Right hindlimb (tissue), 1 donor: ENCODE data around the gene NUP50.

Experiments
- DNase-seq: peaks from one replicate; pipeline ENCODE4 v3.0.0-alpha.2; 2018

Gene NUP50

GRCh38 chr22:45196926-45197605 is 33.3 kb downstream of the NUP50 start:
- DNase-seq, result no peak

- DNase-seq, result no peak
These were observed 34.1 kb downstream of the NUP50 start for GRCh38 chr22:45197606-45198462.

- DNase-seq, result no peak
These were observed 34.7 kb downstream of the NUP50 start for GRCh38 chr22:45198463-45198795.

- no peak for DNase-seq
These were observed 36.0 kb downstream of the NUP50 start for GRCh38 chr22:45199723-45200122.

GRCh38 chr22:45200230-45200629 is 36.5 kb downstream of the NUP50 start:
- no peak for DNase-seq

DNA sequence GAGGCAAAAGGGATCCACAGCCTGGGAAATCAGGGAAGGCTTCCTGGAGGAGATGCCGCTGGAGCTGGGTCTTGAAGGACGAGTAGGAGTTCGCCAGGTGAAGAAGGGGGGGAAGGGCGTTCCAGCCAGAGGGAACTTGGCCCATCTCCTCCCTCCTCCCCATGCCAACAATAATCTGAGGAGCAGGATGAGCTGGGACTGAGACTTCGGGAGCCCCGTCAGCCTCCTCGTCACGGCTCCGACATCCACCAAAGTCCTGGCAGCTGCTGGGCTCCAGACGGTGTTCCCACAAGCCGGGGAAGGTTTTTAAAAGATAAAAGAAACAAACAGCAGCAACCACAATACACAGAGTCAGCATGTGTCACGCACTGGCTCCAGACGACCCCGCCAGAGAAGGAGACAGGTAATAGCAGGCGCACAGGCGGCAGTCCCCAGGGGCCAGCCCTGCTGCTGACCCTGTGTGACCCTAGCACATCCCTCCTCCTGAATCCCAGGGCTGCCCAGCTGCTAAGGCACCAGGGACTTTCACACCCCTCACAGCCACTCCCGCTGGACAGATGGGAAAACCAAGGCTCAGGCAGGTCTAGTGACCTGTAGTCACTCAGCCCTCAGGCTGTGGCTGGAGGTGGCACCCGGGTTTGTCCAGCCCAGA is 37.3 kb downstream of the NUP50 start:
- DNase-seq, result no peak

DNA sequence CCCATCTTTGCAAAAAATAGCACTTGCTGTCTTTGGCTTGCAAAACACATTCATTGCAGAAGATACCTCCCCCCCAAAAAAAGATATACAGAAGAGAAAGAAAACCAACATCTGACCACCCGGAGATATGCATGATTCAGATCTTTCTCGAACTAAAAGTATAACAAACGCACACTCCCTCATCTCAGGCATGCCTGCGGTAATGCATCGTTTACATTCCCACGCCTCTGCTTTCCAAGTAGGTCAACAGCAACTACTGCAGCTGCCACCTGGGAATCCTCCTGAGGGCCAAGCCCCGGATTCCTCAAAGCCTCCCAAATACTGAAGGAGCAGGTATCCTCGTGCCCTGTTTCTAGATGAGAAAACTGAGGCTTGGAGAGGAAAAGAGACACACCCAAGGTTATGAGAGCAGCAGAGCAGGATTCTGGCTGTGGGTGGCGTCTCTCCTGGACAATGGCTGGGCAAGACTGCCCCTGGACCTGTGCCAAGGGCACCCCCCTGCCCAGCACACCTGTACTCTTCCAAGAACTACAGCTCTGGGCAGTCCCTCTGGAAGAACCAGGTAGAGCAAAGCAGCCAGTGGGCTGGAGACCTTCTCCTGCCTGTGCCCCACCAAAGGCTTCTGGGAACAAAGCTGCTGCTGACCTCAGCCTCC is 38.1 kb downstream of the NUP50 start:
- no peak for DNase-seq

DNA sequence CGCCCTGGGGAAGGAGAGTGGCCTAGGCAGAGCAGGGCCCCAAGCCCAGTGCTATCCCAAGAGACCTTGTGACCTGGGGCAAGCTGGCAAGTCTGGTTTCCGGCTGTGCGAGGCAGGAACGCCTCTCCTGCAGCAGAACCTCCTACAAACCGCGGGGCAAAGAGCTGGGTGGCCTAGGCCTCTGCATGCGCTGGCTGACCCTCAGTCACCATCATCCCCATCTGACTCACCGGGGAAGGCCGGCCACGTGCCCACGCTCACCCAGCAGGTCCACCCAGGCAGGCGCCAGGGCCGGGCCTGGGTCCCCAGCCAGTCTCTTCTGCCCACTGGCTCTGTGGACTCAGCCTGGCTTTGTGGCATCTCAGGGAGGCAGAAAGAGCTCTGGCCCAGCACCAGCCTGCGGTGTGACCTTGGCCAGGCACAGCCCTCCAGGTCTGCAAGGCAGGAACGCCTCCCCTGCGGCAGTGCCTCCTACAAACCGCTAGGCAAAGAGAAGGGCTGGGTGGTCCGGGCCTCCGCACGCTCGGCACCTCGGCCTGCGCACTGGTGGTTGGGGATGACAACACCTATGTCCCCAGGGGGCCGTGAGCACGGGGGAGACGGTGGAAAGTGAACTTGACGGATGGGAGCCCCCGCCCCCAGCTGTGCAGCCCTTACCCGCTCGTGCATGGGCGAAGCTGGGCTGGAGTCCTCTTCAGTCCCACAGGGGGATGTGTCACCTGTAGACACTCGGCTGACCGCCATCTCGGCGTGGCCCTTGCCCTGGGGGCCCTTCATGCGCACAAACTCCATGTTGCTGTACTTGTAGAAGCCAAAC is 38.8 kb downstream of the NUP50 start:
- no peak for DNase-seq

GRCh38 chr22:45203150-45203951 is 39.6 kb downstream of the NUP50 start:
- no peak for DNase-seq

- no peak for DNase-seq
These were observed 40.5 kb downstream of the NUP50 start for GRCh38 chr22:45204241-45204640.

- DNase-seq, result no peak
These were observed 41.1 kb downstream of the NUP50 start for GRCh38 chr22:45204819-45205218.

DNA sequence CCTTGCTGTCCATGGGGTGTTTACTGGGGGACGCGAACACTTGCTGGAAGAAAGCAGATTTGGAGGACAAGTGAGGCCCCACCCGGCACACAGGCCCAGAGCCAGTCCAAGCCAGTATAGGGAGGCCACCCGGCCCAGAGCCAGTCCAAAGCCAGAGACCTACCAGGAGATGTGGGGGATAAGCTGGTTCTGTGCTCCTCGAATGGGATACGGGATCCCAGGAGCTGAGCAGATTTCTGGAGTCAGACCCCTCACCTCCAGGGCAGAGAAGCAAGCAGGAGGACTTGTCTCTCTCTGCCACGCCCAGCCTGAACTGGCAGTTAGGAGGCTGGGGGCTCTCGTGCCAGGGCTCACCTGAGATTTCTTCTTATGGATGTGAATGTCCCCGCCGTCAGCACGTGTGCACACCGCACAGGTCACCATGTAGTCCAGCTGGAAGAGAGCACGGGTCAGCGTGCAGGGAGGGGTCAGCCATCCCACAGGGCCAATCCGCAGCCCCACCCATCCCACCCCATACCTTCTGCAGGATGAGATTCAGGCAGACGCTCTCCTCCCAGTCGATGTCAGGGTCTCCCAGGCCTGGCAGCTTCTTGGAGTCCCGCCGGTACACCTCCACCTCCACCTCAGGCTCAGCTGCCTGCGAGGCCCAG is 41.7 kb downstream of the NUP50 start:
- no peak for DNase-seq

DNA sequence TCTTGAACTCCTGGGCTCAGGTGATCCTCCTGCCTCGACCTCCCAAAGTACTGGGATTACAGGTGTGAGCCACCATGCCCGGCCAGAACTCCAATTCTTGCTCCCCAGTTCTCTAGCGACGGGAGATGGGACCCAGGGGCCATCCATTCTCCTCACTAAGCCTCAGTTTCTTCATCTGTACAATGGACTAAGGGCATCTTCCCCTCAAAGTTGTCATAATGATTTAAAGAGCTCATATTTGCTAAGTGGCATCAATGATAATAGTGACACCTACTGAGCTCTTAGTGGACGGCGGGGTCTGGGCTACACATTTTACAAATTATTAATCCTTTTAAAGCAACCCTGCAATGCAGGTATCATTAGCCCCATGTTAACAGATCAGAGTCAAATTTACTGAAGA is 42.5 kb downstream of the NUP50 start:
- DNase-seq, result no peak

DNA sequence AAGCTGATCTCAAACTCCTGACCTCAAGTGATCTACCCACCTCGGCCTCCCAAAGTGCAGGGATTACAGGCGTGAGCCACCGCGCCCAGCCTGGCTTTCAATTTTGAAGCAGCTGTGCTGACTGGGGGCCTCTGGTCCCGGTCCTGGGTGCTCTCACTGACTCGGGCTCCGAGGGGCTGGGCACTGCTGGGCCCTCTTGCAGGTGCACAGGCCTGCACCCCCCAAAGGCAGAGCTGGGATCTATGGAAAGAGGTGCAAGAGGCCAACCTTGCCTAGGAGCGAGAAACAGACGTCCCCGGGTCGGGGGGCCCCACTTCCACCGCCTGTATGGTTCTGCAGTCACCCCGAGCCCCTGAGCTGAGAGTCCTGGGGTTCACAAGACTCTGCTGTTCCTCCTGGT is 43.8 kb downstream of the NUP50 start:
- no peak for DNase-seq

DNA sequence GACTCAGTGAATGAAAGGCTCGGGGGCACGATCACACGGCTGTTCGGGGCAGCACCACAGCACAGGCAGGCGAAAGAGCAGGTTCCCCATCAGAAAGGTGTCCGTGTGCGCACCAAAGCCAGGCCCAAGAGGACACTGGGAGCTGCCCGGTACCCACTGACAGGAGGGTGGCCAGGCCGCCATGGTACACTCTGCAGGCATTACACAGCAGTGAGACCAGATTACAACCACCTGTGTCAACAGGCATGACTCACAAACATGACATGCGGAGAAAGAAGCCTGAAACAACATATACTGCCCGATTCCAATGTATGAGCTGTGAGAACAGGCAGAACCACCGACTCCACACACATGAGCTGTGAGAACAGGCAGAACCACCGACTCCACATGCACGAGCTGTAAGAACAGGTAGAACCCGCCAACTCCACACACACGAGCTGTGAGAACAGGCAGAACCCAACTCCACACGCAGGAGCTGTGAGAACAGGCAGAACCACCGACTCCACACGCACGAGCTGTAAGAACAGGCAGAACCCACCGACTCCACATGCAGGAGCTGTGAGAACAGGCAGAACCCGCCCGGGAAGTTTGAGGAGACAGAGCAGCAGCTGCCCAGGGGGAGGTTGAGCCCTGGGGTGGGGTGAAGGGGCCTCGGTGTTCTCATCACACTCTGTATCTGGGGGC is 44.4 kb downstream of the NUP50 start:
- DNase-seq, result no peak

DNA sequence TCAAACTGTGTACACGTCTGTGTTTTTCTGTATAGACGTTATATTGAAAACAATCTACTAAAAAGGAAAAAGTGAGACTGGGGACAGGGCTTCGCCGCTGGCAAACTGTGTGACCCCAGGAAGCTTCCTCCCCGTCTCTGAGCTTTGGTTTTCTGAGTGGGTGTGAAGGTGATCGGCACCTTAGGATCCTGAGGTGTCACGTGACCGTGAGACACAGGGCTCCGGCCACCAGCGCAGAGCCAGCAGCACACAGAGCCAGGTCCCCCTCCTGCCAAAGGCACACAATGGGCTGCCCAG is 44.9 kb downstream of the NUP50 start:
- DNase-seq, result no peak

DNA sequence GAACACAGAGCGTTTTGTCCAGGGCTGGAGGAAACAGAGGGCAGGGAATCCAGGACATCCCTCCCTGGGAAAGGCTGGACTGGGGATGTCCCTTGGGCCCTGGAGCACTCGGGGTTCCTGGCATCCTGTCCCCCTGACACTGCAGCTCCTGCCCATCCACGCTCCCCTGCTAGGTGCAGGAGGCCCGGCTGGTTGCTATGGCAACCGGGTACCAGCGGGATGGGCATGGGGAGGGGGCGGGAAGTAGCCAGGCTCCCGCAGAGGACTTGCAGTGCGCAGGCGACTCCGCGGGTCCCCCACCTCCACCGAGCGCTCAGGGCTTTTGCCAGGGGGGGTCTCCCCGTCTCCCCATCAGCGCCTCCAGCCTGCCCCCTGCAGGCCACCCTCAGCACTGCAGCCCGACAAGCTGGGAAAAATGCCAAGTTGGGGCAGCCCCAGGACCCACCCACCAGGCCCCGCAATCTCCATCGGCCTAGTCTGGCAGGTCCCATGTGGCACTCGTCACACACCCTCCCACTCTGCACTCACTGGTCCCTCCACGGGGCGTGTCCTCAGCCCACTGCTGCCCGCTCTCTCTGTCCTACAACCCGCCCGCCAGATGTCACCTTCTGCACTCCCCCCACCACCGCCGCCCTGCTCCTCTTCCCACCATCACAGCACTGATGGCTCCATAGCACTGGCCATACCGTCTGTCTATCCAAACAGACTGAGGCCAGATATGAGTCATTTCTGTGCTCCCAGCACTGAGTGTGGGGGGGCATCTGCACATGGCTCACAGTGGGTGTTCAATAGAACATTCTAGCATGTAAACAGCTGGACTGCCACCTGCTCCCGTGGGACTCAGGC is 45.5 kb downstream of the NUP50 start:
- no peak for DNase-seq

- no peak for DNase-seq
These were observed 46.4 kb downstream of the NUP50 start for GRCh38 chr22:45210174-45210573.

DNA sequence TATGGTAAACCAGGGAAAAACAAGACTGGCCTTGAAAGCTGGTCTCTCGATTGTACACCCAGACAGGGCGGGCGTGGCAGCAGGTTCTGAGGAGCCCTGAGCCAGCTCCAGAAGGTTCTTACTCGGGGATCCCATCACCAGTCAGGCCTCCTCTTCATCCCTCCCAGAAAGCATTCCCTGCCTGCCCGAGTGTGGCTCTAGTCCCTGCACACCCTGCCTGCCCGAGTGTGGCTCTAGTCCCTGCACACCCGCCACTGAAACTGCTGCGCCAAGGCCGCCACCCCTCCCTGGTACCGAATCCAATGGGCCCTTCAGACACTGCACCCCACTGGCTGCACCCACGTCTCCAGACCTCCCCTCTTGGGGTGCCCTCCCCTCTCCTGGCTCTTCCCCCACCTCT is 46.9 kb downstream of the NUP50 start:
- no peak for DNase-seq

GRCh38 chr22:45210991-45211390 is 47.3 kb downstream of the NUP50 start:
- peak; percentile 49 for DNase-seq
